ENCODE data around the gene OSTN. TPM values are rescaled to one million over a fixed set of nuclear protein-coding genes. Genes with fewer than 3 reads are reported as not detected.

The OSTN gene, protein sequence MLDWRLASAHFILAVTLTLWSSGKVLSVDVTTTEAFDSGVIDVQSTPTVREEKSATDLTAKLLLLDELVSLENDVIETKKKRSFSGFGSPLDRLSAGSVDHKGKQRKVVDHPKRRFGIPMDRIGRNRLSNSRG
- 0.86 TPM in 1 of 2 replicates, not detected in the other for total RNA-seq

DNA sequence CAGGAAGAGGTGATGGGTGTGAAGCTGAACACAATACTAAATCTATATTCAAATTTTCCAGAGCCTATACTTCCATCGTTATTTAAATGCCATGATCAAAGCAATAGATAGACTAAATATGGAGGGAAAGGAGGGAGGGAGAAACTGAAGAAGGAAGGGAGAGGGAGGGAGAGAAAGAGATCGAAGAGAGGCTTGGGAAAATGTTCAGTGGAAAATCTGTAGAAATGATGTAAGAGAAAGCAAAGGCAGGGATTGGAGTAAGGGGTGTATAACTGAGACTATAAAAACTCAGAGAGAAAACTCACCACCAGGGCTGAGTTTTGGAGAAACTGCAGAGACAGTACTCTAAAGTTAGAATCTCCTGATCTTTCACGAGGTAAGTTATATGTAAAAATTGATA lies at the start of gene OSTN:
Gene OSTN, plus strand, starts transcription at position 310 of the 400 bp plus-strand sequence. CDS start 13,292 bp downstream, outside the sequence.

Other genes starting within 250 kb of the OSTN start
- gene CCDC50, start 130.2 kb downstream of the OSTN start, total RNA-seq, result 53.0 and 86.3 TPM in 2 replicates
- gene UTS2B, start 131.3 kb downstream of the OSTN start, total RNA-seq, result 0.89 TPM in 1 of 2 replicates, not detected in the other

Data from myometrial cell (primary cell).